Stimulated activated CD8-positive, alpha-beta memory T cell treated with anti-CD3 and anti-CD28 coated beads, Interleukin-12 subunit alpha, Interleukin-12 subunit beta, amount 100 ng/mL, for 4 hours (primary cell): Measurements from ENCODE around the gene NUB1.
"Not testable (repeated sequence)": the region's sequence is repeated elsewhere in the genome, so short reads cannot be mapped to it uniquely, and the experiment has no call there.

Source experiments
- DNase-seq: peaks from one replicate; pipeline ENCODE4 v3.0.0-alpha.2; 2020; ENCODE audit warnings: low read depth

NUB1 gene

GRCh38 chr7:151341357-151342101, at the start of gene NUB1:
NUB1 (plus strand) TSS chr7:151341812; CDS start chr7:151345350, 3,538 bp downstream.
- peak; percentile 86 for DNase-seq

- DNase-seq: no peak
Measured at GRCh38 chr7:151292850-151293249, 48.8 kb upstream of the NUB1 start.

GRCh38 chr7:151296202-151296992, 45.2 kb upstream of the NUB1 start:
- DNase-seq: no peak

DNA sequence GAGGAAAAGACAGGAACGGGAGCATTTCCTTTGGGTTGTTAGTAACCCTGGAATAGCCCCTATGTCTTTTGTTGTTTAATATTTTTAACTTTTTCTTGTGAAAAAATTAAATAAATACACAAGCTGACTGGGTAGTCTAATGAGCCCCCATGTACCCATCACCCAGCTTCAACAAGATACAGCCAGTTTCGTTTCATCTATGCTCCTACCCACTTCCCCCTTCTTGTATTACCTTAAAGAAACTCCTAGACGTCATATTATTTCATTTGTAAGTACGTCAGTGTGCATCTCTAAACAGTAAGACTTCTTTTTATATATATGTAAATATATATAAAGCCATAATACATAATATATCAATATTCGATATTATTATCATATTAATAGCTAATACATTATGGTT, 42.8 kb upstream of the NUB1 start:
- DNase-seq: no peak

DNA sequence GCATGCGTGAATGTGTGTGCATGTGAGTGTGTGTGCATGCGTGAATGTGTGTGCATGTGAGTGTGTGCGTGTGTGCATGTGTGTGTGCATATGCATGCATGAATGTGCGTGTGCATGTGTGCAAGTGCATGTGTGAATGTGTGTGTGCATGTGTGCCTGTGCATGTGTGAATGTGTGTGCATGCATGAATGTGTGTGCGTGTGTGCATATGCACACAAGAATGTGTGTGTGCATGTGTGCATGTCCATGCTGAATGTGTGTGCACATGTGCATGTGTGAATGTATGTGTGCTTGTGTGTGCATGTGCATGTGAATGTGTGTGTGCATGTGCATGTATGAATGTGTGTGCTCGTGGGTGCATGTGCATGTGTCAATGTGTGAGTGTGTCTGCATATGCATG, 42.1 kb upstream of the NUB1 start:
- DNase-seq: no peak

DNA sequence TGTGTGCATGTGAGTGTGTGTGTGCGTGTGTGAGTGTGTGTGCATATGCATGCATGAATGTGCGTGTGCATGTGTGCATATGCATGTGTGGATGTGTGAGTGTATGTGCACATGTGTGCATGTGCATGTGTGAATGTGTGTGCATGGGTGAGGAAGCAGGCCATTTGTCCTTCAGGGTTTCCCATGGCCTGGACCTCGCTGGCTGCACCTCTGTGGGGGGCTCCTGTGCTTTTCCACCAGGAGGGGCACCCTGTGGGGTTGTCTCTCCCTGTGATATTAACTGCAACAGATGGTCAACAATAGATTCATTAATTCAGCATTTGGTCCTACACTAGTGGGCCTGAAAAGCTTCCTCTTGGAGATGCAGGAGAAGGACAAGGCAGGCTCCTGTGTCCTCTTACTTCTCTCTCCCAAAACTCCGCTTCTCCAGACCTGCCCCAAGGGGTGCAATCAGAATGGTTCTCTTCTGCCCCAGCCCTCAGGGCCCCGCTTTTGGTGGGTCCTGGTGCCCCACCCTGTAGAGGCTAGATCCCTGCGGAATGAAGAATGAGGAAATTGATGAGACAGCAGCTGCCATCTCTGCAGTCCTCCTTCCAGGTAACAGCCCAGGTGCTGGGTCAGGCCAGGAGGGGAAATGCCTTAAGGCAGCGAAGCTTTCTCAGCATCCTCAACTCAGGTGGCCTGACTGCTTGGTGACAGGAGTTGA, 41.5 kb upstream of the NUB1 start:
- DNase-seq: no peak

GRCh38 chr7:151301471-151302462, 39.8 kb upstream of the NUB1 start:
- DNase-seq: no peak

GRCh38 chr7:151304251-151304650, 37.4 kb upstream of the NUB1 start:
- DNase-seq: not testable (repeated sequence)

- no peak for DNase-seq
Measured at GRCh38 chr7:151304856-151305255, 36.8 kb upstream of the NUB1 start.

- no peak for DNase-seq
Measured at GRCh38 chr7:151306374-151306773, 35.2 kb upstream of the NUB1 start.

GRCh38 chr7:151306860-151307259, 34.8 kb upstream of the NUB1 start:
- no peak for DNase-seq

- DNase-seq: no peak
Measured at GRCh38 chr7:151307536-151307935, 34.1 kb upstream of the NUB1 start.

DNA sequence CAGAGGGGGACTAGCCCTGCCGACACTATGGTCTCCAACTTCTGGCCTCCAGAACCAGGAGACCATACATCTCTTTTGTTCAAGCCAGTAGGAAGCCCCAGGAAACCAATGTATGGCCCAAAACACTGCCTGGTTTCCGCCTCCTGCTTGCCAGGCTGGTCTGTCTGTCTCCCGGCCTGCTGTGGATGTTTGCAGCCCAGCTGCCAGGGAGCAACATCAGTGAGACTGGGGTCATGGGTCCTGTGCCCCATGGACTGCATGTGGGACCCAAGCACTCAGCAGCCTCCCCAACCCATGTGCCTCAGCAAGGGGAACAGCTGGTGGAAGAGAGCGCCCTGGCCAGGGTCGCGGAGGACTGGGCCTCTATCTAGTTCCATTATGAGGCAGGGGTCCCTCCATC, 33.4 kb upstream of the NUB1 start:
- no peak for DNase-seq

DNA sequence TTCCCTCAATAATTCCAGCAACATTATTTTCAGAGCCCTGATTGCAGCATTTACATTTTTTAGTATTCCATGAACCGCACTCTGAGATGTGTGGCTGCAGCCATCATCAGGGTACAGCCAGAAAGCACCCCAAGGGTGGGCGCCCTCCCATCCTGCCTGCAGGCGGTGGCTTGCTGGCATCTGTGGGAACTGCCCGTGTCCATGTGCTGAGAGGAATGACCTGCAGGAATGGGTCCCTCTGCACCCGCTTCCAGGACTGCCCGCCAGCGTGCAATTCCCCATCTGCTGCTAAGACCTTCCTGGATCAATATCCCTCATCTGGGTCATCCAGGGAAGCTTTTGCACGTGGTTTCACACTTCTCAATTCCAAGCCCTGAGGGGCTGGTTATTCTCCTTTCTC, 32.8 kb upstream of the NUB1 start:
- DNase-seq: no peak

DNA sequence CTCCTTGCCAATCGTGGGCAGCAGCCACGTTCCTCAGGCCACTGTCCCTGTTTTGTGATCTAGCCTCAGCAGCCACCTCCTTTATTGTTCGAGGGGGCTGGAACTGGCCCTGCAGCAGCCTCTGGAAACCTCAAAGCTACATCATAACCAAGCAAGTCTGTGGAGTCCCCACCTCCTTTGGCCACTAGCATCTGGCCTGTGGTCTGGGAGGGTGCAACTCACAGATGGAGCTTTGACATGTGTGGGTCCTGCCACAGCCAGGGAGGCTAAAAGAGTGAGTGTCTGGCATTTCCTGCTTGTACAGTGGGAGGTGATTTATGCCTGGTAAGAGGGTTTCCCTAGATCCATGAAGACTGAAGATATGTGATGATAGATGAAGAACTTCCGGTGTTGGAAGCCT, 32.3 kb upstream of the NUB1 start:
- DNase-seq: no peak

DNA sequence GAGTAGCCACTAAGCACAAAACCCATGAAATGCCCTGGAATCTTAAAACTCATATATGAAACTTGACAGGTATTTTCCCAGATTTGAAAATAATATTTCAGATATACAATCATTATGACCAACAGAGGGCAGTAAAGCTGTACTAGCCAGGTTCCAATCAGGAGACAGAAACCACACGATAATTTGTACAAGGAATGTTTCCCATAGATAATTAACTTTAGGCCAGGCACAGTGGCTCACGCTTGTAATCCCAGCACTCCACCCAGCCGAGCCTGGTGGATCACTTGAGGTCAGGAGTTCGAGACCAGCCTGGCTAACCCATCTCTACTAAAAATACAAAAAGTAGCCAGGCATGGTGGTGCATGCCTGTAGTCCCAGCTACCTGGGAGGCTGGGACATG, 31.0 kb upstream of the NUB1 start:
- no peak for DNase-seq

DNA sequence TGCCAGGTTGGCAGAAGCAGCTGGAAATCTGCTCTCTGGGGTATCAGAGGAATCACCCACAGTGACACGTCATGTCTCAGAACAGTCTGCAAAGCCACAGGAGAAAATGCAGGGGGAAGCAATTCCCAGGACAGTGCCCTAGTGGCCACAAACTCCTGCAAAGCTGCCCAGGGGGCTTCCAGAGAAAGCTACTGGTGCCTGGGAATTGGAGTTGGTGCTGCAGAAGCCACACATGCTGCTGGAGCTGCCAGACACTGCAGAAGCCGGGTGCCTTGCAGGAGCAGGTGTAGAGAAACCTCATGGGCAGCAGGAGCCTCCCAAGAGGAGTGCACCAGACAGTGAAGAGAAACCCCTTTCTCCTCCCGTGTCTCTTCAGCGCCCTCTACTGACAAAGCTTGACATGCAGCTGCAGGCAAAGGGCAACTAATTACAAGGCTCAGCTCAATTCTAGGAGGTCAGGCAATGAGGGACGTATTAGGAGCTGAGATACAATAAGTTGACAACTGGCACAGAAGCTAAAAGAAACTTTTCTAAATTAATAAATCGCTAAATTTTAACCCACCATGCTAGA, 30.2 kb upstream of the NUB1 start:
- no peak for DNase-seq

GRCh38 chr7:151312356-151312755, 29.3 kb upstream of the NUB1 start:
- no peak for DNase-seq

GRCh38 chr7:151312831-151313809, 28.5 kb upstream of the NUB1 start:
- no peak for DNase-seq

DNA sequence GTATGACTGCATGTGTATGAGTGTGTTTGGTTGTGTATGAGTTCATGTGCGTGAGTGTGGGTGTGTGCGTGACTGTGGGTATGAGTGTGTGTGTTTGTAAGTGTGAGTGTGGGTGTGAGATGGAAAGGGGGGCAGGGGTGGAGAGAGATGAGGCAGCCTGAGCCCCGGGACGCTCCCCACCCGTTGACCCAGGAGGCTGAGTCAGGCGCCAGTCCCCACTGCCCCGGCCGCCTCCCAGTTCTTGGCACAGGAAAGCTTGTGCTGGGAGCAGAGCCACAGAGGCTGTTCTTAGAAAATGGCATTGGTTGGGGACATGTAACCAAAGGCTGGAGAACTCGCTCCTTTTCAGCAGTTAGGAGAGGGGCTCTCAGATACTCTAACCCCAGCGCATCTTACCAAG, 27.8 kb upstream of the NUB1 start:
- DNase-seq: no peak
